Measurements from ENCODE around the gene CDKN2B.

DNA sequence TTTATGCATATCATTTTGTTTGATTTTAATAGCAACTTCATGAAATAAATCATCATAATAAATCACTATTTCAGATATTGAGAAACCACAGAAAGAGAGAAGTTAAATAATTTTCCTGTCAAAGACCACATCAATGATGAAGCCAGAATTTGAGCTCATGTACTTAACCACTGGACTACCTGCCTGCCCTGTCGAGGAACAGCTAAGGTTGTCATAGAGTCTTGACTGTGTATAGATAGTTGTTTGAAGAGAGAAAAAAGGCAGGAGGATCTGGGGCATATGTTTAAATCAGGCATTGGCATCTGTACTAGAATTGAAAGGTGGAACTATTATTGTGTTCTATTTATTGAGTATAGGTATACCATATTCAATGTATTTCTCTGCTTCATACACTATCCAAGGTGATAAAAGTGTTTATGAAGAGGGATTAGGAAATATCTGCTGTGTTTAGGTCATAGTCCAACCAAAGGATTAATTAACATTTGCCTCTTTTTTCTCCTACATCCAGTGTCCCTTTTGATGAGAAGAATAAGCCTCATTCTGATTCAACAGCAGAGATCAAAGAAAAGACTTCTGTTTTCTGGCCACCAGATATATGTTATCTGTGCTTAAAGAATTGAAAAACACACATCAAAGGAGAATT lies 37.3 kb upstream of the CDKN2B start:
- TF ChIP-seq, protein P1, sequence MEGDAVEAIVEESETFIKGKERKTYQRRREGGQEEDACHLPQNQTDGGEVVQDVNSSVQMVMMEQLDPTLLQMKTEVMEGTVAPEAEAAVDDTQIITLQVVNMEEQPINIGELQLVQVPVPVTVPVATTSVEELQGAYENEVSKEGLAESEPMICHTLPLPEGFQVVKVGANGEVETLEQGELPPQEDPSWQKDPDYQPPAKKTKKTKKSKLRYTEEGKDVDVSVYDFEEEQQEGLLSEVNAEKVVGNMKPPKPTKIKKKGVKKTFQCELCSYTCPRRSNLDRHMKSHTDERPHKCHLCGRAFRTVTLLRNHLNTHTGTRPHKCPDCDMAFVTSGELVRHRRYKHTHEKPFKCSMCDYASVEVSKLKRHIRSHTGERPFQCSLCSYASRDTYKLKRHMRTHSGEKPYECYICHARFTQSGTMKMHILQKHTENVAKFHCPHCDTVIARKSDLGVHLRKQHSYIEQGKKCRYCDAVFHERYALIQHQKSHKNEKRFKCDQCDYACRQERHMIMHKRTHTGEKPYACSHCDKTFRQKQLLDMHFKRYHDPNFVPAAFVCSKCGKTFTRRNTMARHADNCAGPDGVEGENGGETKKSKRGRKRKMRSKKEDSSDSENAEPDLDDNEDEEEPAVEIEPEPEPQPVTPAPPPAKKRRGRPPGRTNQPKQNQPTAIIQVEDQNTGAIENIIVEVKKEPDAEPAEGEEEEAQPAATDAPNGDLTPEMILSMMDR (conservative IDR thresholded peaks at IDR 0.05; ENCODE audit: low read depth, low read length), result no peak
- TF ChIP-seq POLR2A (IDR thresholded peaks at IDR 0.05; ENCODE audit: low read depth, low read length), result no peak
- TF ChIP-seq RCOR1 (IDR thresholded peaks at IDR 0.05; ENCODE audit: insufficient replicate concordance, low read length), result no peak
- TF ChIP-seq RFX5 (IDR thresholded peaks at IDR 0.05; ENCODE audit: low read depth, low read length), result no peak
- no peak for TF ChIP-seq CHD1 (IDR thresholded peaks at IDR 0.05; ENCODE audit: low read depth, low read length)
- no peak for TF ChIP-seq NFE2L2 (IDR thresholded peaks at IDR 0.05; ENCODE audit: low read depth, low read length)
- TF ChIP-seq RAD21 (IDR thresholded peaks at IDR 0.05; ENCODE audit: low read length), result no peak
- TF ChIP-seq MAZ (IDR thresholded peaks at IDR 0.05; ENCODE audit: borderline replicate concordance, low read depth, low read length), result no peak
- TF ChIP-seq, protein P2, sequence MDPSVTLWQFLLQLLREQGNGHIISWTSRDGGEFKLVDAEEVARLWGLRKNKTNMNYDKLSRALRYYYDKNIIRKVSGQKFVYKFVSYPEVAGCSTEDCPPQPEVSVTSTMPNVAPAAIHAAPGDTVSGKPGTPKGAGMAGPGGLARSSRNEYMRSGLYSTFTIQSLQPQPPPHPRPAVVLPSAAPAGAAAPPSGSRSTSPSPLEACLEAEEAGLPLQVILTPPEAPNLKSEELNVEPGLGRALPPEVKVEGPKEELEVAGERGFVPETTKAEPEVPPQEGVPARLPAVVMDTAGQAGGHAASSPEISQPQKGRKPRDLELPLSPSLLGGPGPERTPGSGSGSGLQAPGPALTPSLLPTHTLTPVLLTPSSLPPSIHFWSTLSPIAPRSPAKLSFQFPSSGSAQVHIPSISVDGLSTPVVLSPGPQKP (IDR thresholded peaks at IDR 0.05; ENCODE audit: borderline replicate concordance, low read depth, low read length), result no peak
- no peak for TF ChIP-seq FOS (IDR thresholded peaks at IDR 0.05; ENCODE audit: low read depth, low read length)
- TF ChIP-seq MAFK (IDR thresholded peaks at IDR 0.05; ENCODE audit: low read depth, low read length), result no peak
- TF ChIP-seq, protein P3, sequence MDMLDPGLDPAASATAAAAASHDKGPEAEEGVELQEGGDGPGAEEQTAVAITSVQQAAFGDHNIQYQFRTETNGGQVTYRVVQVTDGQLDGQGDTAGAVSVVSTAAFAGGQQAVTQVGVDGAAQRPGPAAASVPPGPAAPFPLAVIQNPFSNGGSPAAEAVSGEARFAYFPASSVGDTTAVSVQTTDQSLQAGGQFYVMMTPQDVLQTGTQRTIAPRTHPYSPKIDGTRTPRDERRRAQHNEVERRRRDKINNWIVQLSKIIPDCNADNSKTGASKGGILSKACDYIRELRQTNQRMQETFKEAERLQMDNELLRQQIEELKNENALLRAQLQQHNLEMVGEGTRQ (IDR thresholded peaks at IDR 0.05; ENCODE audit: low read depth, low read length), result no peak
- TF ChIP-seq MXI1 (IDR thresholded peaks at IDR 0.05; ENCODE audit: borderline replicate concordance, low read depth, low read length), result no peak
- no peak for TF ChIP-seq CEBPB (IDR thresholded peaks at IDR 0.05; ENCODE audit: low read depth, low read length)

All from IMR-90 (cell line).